ENCODE measurements around the gene FAM9C.

Gene FAM9C

GRCh38 chrX:13001961-13002671 is 42.3 kb downstream of the FAM9C start:
- no peak for DNase-seq

GRCh38 chrX:13001097-13001496 is 43.3 kb downstream of the FAM9C start:
- DNase-seq = no peak

- no peak for DNase-seq
These were observed 44.1 kb downstream of the FAM9C start for GRCh38 chrX:13000301-13000811.

- peak in 1 of 2 experiments; percentile 66 for DNase-seq
These were observed 45.0 kb downstream of the FAM9C start for GRCh38 chrX:12999422-12999821.

GRCh38 chrX:12997906-12998687 is 46.3 kb downstream of the FAM9C start:
- no peak for DNase-seq

GRCh38 chrX:12996934-12997435 is 47.4 kb downstream of the FAM9C start:
- DNase-seq = no peak

GRCh38 chrX:12994321-12994720 is 50.1 kb downstream of the FAM9C start:
- no peak for DNase-seq

GRCh38 chrX:12993826-12994225 is 50.6 kb downstream of the FAM9C start:
- DNase-seq = no peak

- no peak for DNase-seq
These were observed 51.8 kb downstream of the FAM9C start for GRCh38 chrX:12992544-12993118.

- no peak for DNase-seq
These were observed 52.8 kb downstream of the FAM9C start for GRCh38 chrX:12991575-12991974.

- DNase-seq = no peak
These were observed 55.0 kb downstream of the FAM9C start for GRCh38 chrX:12989461-12989860.

- no peak for DNase-seq
These were observed 55.6 kb downstream of the FAM9C start for GRCh38 chrX:12988797-12989196.

GRCh38 chrX:12987900-12988594 is 56.4 kb downstream of the FAM9C start:
- DNase-seq = no peak

GRCh38 chrX:12987340-12987739 is 57.1 kb downstream of the FAM9C start:
- DNase-seq = no peak

- no peak for DNase-seq
These were observed 57.5 kb downstream of the FAM9C start for GRCh38 chrX:12986886-12987285.

GRCh38 chrX:12986164-12986779 is 58.1 kb downstream of the FAM9C start:
- DNase-seq = no peak
